GM12878 (cell line): ENCODE measurements around the gene UQCRC1.

Experiments
- E2F4 ChIP-seq: IDR thresholded peaks from 2 replicates; pipeline ENCODE4 v1.6.1; 2012; ENCODE audit warnings: low read depth, low read length, improper control_type of control experiment
- EZH2 ChIP-seq: IDR thresholded peaks from 2 replicates; pipeline ENCODE4 v1.6.1; 2012; ENCODE audit warnings: low read depth, mild to moderate bottlenecking, control low read depth, inconsistent platforms, low read length, borderline replicate concordance; ENCODE audit not compliant: control insufficient read depth
- MYC ChIP-seq: IDR thresholded peaks from 2 replicates; pipeline ENCODE4 v1.6.1; 2011; ENCODE audit warnings: mild to moderate bottlenecking, low read length, moderate library complexity, inconsistent platforms; ENCODE audit not compliant: insufficient read depth, insufficient replicate concordance, insufficient read length, severe bottlenecking
- NFYB ChIP-seq: IDR thresholded peaks from 2 replicates; pipeline ENCODE4 v1.6.1; 2011; ENCODE audit warnings: low read depth, mild to moderate bottlenecking, low read length, improper control_type of control experiment, moderate library complexity; ENCODE audit not compliant: insufficient read depth
- POLR2AphosphoS5 ChIP-seq: IDR thresholded peaks from 2 replicates; pipeline ENCODE4 v1.6.1; 2011; ENCODE audit warnings: mild to moderate bottlenecking, low read length, inconsistent platforms
- SMAD1 ChIP-seq: fragments of 450-650 bp; IDR thresholded peaks from 2 replicates; pipeline ENCODE4 v1.6.1; 2018; ENCODE audit warnings: mild to moderate bottlenecking, low read depth; ENCODE audit not compliant: partially characterized antibody
- SMARCA5 ChIP-seq: fragments of 450-650 bp; IDR thresholded peaks from 2 replicates; pipeline ENCODE4 v1.6.1; 2017; ENCODE audit warnings: mild to moderate bottlenecking
- ZNF384 ChIP-seq: IDR thresholded peaks from 2 replicates; pipeline ENCODE4 v1.6.1; 2012; ENCODE audit warnings: low read depth, mild to moderate bottlenecking, low read length, improper control_type of control experiment, borderline replicate concordance
- TF ChIP-seq, protein P1 (sequence below), 3 experiments: IDR thresholded peaks in 2 of 3; conservative IDR thresholded peaks in 1 of 3; 2 replicates each; pipeline ENCODE4 v1.5.1; 2011; ENCODE audit warnings: low read depth in 3 of 3, low read length in 3 of 3, mild to moderate bottlenecking in 3 of 3, control low read depth in 2 of 3, moderate library complexity in 2 of 3, inconsistent platforms in 1 of 3, mixed read lengths in 1 of 3; ENCODE audit not compliant: control insufficient read depth in 2 of 3, insufficient read depth in 1 of 3; ENCODE audit errors: extremely low read depth in 1 of 3
- TF ChIP-seq, protein P2 (sequence below): fragments of 450-650 bp; IDR thresholded peaks from 2 replicates; pipeline ENCODE4 v1.6.1; 2017; ENCODE audit warnings: borderline replicate concordance
- TF ChIP-seq, protein P3 (sequence below): fragments of 450-650 bp; formaldehyde crosslinking; IDR thresholded peaks from 2 replicates; pipeline ENCODE4 v1.4.0; 2020; ENCODE audit warnings: mild to moderate bottlenecking, moderate library complexity

- no peak for TF ChIP-seq POLR2AphosphoS5
- TF ChIP-seq SMARCA5: no peak
- TF ChIP-seq, protein P1, sequence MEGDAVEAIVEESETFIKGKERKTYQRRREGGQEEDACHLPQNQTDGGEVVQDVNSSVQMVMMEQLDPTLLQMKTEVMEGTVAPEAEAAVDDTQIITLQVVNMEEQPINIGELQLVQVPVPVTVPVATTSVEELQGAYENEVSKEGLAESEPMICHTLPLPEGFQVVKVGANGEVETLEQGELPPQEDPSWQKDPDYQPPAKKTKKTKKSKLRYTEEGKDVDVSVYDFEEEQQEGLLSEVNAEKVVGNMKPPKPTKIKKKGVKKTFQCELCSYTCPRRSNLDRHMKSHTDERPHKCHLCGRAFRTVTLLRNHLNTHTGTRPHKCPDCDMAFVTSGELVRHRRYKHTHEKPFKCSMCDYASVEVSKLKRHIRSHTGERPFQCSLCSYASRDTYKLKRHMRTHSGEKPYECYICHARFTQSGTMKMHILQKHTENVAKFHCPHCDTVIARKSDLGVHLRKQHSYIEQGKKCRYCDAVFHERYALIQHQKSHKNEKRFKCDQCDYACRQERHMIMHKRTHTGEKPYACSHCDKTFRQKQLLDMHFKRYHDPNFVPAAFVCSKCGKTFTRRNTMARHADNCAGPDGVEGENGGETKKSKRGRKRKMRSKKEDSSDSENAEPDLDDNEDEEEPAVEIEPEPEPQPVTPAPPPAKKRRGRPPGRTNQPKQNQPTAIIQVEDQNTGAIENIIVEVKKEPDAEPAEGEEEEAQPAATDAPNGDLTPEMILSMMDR (IDR thresholded peaks at IDR 0.05 in 2 of 3, conservative IDR thresholded peaks at IDR 0.05 in 1 of 3; ENCODE audit: control insufficient read depth in 2 of 3, extremely low read depth in 1 of 3, insufficient read depth in 1 of 3, low read depth in 3 of 3, low read length in 3 of 3): no peak
- TF ChIP-seq, protein P2, sequence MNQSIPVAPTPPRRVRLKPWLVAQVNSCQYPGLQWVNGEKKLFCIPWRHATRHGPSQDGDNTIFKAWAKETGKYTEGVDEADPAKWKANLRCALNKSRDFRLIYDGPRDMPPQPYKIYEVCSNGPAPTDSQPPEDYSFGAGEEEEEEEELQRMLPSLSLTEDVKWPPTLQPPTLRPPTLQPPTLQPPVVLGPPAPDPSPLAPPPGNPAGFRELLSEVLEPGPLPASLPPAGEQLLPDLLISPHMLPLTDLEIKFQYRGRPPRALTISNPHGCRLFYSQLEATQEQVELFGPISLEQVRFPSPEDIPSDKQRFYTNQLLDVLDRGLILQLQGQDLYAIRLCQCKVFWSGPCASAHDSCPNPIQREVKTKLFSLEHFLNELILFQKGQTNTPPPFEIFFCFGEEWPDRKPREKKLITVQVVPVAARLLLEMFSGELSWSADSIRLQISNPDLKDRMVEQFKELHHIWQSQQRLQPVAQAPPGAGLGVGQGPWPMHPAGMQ: no peak
- TF ChIP-seq NFYB: no peak
- TF ChIP-seq, protein P3, sequence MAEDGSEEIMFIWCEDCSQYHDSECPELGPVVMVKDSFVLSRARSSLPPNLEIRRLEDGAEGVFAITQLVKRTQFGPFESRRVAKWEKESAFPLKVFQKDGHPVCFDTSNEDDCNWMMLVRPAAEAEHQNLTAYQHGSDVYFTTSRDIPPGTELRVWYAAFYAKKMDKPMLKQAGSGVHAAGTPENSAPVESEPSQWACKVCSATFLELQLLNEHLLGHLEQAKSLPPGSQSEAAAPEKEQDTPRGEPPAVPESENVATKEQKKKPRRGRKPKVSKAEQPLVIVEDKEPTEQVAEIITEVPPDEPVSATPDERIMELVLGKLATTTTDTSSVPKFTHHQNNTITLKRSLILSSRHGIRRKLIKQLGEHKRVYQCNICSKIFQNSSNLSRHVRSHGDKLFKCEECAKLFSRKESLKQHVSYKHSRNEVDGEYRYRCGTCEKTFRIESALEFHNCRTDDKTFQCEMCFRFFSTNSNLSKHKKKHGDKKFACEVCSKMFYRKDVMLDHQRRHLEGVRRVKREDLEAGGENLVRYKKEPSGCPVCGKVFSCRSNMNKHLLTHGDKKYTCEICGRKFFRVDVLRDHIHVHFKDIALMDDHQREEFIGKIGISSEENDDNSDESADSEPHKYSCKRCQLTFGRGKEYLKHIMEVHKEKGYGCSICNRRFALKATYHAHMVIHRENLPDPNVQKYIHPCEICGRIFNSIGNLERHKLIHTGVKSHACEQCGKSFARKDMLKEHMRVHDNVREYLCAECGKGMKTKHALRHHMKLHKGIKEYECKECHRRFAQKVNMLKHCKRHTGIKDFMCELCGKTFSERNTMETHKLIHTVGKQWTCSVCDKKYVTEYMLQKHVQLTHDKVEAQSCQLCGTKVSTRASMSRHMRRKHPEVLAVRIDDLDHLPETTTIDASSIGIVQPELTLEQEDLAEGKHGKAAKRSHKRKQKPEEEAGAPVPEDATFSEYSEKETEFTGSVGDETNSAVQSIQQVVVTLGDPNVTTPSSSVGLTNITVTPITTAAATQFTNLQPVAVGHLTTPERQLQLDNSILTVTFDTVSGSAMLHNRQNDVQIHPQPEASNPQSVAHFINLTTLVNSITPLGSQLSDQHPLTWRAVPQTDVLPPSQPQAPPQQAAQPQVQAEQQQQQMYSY: no peak
- TF ChIP-seq ZNF384: no peak
- TF ChIP-seq EZH2: no peak
- no peak for TF ChIP-seq SMAD1
- no peak for TF ChIP-seq MYC
- TF ChIP-seq E2F4: no peak
Observed at GRCh38 chr3:48569808-48570450, 39.5 kb downstream of the UQCRC1 start.
